ENCODE data around the gene ZNF416. TPM values are rescaled to one million over a fixed set of nuclear protein-coding genes. Genes with fewer than 3 reads are reported as not detected.
A peak's percentile ranks its signal among the peaks of the same experiment; 100 is the strongest.

Gene ZNF416
- total RNA-seq, 2 donors from 2014 or later: 8.0 to 9.1 TPM

DNA sequence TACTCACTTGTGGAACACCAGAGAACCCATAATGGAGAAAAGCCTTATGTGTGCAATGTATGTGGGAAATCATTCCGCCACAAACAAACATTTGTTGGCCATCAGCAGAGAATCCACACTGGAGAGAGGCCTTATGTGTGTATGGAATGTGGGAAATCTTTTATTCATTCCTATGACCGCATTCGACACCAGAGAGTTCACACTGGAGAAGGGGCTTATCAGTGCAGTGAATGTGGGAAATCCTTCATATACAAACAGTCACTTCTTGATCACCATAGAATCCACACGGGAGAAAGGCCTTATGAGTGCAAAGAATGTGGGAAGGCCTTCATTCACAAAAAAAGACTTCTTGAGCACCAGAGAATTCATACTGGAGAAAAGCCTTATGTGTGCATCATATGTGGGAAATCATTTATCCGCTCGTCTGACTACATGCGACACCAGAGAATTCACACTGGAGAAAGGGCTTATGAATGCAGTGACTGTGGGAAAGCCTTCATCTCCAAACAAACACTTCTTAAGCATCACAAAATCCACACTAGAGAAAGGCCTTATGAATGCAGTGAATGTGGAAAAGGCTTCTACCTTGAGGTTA is 40.7 kb downstream of the ZNF416 start:
- peaks cover 100% of the 10 kb centered on the region for H3K36me3 ChIP-seq (ENCODE audit: control insufficient read depth, insufficient read depth, low read length)
- H3K9me3 ChIP-seq (ENCODE audit: control insufficient read depth, low read length): peaks cover 95% of the 10 kb centered on the region
- no peak overlapping the region for H3K4me3 Mint-ChIP-seq
- TF ChIP-seq CTCF (conservative IDR thresholded peaks at IDR 0.05): no peak
- peaks cover 99% of the 10 kb centered on the region for H3K36me3 Mint-ChIP-seq (ENCODE audit: low read depth)
- peaks cover 100% of the 10 kb centered on the region for H3K9me3 Mint-ChIP-seq
- WGBS, 2 experiments (ENCODE audit: insufficient coverage in 1 of 2, insufficient read length in 1 of 2): 94 to 98% methylated on average over 2 to 7 of the region's 7 CpGs
- no peaks in the 10 kb centered on the region for H3K4me1 ChIP-seq (ENCODE audit: control insufficient read depth, insufficient read depth, low read length)
- no peaks in the 10 kb centered on the region for H3K27me3 ChIP-seq (ENCODE audit: control insufficient read depth, insufficient read depth, low read length, poor library complexity, severe bottlenecking)
- no peaks in the 10 kb centered on the region for H3K4me1 Mint-ChIP-seq
- H3K9ac ChIP-seq (ENCODE audit: extremely low read depth, low read length, poor library complexity, severe bottlenecking): no peak overlapping the region
- H3K4me3 ChIP-seq (ENCODE audit: low read length): peak overlapping the region; percentile 61
- H3K27ac ChIP-seq (ENCODE audit: low read depth, low read length): no peak overlapping the region
- DNase-seq: no peak
- H3K27ac Mint-ChIP-seq: no peak overlapping the region
- no peaks in the 10 kb centered on the region for H3K27me3 Mint-ChIP-seq (ENCODE audit: insufficient read depth)

DNA sequence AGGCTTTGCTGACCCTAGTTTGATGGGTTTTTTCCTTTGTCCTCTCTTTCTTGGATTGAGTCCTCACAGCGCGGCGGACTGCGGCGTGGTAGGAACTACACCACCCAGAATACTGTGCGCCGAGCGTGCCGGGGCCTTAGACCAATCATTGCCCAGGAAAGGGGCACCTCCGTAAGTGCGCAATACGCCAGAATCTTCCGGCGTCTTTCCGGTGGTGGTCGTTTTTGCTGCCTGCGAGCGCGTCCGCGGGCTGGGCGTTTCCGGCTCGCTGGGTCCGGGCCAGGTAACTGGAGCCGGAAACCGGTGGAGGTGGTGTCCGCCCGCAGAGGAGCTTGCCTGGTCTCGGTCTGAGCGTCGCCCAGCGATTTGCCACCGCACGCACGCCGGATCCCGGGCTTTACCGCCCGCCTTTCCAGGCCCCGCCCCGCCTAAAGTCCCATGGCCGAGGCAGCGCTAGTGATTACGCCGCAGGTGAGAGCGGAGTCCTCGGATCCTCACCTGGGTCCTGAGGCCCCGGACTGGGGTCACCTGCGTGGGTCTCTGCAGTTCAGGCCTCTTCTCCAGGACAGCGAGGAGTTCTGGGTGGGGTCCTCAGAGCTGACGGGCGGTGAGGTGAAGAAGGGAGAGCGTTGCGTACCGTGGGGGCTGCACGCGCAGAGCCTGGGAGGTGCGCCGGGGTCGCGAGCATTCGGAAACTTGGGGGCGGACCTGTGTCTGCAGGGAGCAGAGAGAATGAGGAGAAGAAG is 51.4 kb downstream of the ZNF416 start, which contains the start of gene ZNF549:
Gene ZNF549 (plus strand): TSS at position 221 of the 746 bp plus-strand sequence. CDS start 218 bp downstream, at position 439.
- DNase-seq: peak; percentile 98
- H3K4me3 Mint-ChIP-seq: peak within 1 kb of the TSS; percentile 93
- no peak within 1 kb of the TSS for H3K27ac ChIP-seq (ENCODE audit: low read depth, low read length)
- H3K9ac ChIP-seq (ENCODE audit: extremely low read depth, low read length, poor library complexity, severe bottlenecking): peak within 1 kb of the TSS; percentile 69
- peaks cover 2% of the 10 kb centered on the region for H3K9me3 ChIP-seq (ENCODE audit: control insufficient read depth, low read length)
- H3K9me3 Mint-ChIP-seq: peaks cover 73% of the 10 kb centered on the region
- H3K36me3 ChIP-seq (ENCODE audit: control insufficient read depth, insufficient read depth, low read length): peaks cover 22% of the 10 kb centered on the region
- WGBS, 2 experiments (ENCODE audit: insufficient coverage in 1 of 2, insufficient read length in 1 of 2): 0% methylated on average over 12 to 64 of the region's 64 CpGs
- H3K27ac Mint-ChIP-seq: peak within 1 kb of the TSS; percentile 74
- H3K27me3 ChIP-seq (ENCODE audit: control insufficient read depth, insufficient read depth, low read length, poor library complexity, severe bottlenecking): no peaks in the 10 kb centered on the region
- peak within 1 kb of the TSS; percentile 100 for H3K4me3 ChIP-seq (ENCODE audit: low read length)
- TF ChIP-seq CTCF (conservative IDR thresholded peaks at IDR 0.05): no peak
- H3K36me3 Mint-ChIP-seq (ENCODE audit: low read depth): peaks cover 29% of the 10 kb centered on the region
- H3K4me1 ChIP-seq (ENCODE audit: control insufficient read depth, insufficient read depth, low read length): no peaks in the 10 kb centered on the region
- peaks cover 19% of the 10 kb centered on the region for H3K27me3 Mint-ChIP-seq (ENCODE audit: insufficient read depth)
- H3K4me1 Mint-ChIP-seq: peaks cover 5% of the 10 kb centered on the region

Other genes starting within 250 kb of the ZNF416 start
- 10 to 100 TPM; 11.6 to 12.3 TPM for gene ZNF304, start 227.6 kb downstream of the ZNF416 start, total RNA-seq
- 1 to 10 TPM; 9.2 to 9.5 TPM for gene TRAPPC2B, start 215.4 kb downstream of the ZNF416 start, total RNA-seq
- gene ZNF547, start 215.4 kb downstream of the ZNF416 start, total RNA-seq: 1 to 10 TPM; 1.5 to 3.5 TPM
- 10 to 100 TPM; 15.2 to 15.5 TPM for gene ZNF548, start 189.1 kb downstream of the ZNF416 start, total RNA-seq
- gene ZNF17, start 167.8 kb downstream of the ZNF416 start, total RNA-seq: 1 to 10 TPM; 7.6 to 9.2 TPM
- gene ZNF749, start 143.6 kb downstream of the ZNF416 start, total RNA-seq: 10 to 100 TPM; 25.0 to 28.5 TPM
- gene VN1R1, start 121.8 kb downstream of the ZNF416 start, total RNA-seq: 1 to 10 TPM in 1 of 2 donors, under 1 TPM in 1; 0.68 to 1.2 TPM
- 10 to 100 TPM in 1 of 2 donors, 1 to 10 TPM in 1; 9.1 to 11.8 TPM for gene ZNF772, start 101.3 kb downstream of the ZNF416 start, total RNA-seq
- 10 to 100 TPM; 16.8 to 17.0 TPM for gene ZNF419, start 91.2 kb downstream of the ZNF416 start, total RNA-seq
- gene ZNF773, start 79.0 kb downstream of the ZNF416 start, total RNA-seq: 10 to 100 TPM in 1 of 2 donors, 1 to 10 TPM in 1; 7.9 to 12.4 TPM
- gene ZNF549, start 51.6 kb downstream of the ZNF416 start, total RNA-seq: 10 to 100 TPM in 1 of 2 donors, 1 to 10 TPM in 1; 9.5 to 14.0 TPM
- 10 to 100 TPM; 12.3 to 16.2 TPM for gene ZNF550, start 19.0 kb downstream of the ZNF416 start, total RNA-seq
- 10 to 100 TPM; 15.8 to 25.7 TPM for gene ZIK1, start 5.2 kb upstream of the ZNF416 start, total RNA-seq
- 10 to 100 TPM in 1 of 2 donors, 1 to 10 TPM in 1; 5.6 to 10.1 TPM for gene ZNF530, start 21.0 kb upstream of the ZNF416 start, total RNA-seq
- gene ZNF134, start 35.3 kb upstream of the ZNF416 start, total RNA-seq: 10 to 100 TPM; 30.8 to 37.5 TPM
- gene ZNF211, start 54.3 kb upstream of the ZNF416 start, total RNA-seq: 10 to 100 TPM; 17.4 to 20.7 TPM
- not detected for gene ZSCAN4, start 90.0 kb upstream of the ZNF416 start, total RNA-seq
- 10 to 100 TPM; 15.2 to 19.0 TPM for gene ZNF551, start 103.1 kb upstream of the ZNF416 start, total RNA-seq
- 10 to 100 TPM; 15.9 to 21.2 TPM for gene ZNF154, start 130.3 kb upstream of the ZNF416 start, total RNA-seq
- gene ZNF671, start 148.7 kb upstream of the ZNF416 start, total RNA-seq: 1 to 10 TPM; 6.0 to 9.6 TPM
- 10 to 100 TPM; 16.2 to 21.4 TPM for gene ZNF776, start 167.9 kb upstream of the ZNF416 start, total RNA-seq
- gene ZNF586, start 190.8 kb upstream of the ZNF416 start, total RNA-seq: 10 to 100 TPM; 15.1 to 17.0 TPM
- 10 to 100 TPM; 17.4 to 18.8 TPM for gene ZNF552, start 236.0 kb upstream of the ZNF416 start, total RNA-seq

Measured in endodermal cell (in vitro differentiated cells).